H1 (cell line): Measurements from ENCODE around the gene SH2D4B.

Experiments
- BACH1 ChIP-seq: IDR thresholded peaks from 2 replicates; pipeline ENCODE4 v1.6.1; 2012; ENCODE audit warnings: low read length, improper control_type of control experiment
- EP300 ChIP-seq, 2 experiments: IDR thresholded peaks; 1 replicate in 1 of 2; 2 replicates in 1 of 2; pipeline ENCODE4 v1.6.1; 2011 to 2012; ENCODE audit warnings: low read depth in 2 of 2, low read length in 2 of 2, mild to moderate bottlenecking in 2 of 2, borderline replicate concordance in 1 of 2, inconsistent platforms in 1 of 2, moderate library complexity in 1 of 2
- EZH2 ChIP-seq: fragments of 200-600 bp; sonication (generic); IDR thresholded peaks from 2 replicates; pipeline ENCODE4 v1.7.1; 2012; ENCODE audit warnings: low read depth, mild to moderate bottlenecking, moderate library complexity, low read length, inconsistent platforms; ENCODE audit not compliant: severe bottlenecking
- GABPA ChIP-seq: IDR thresholded peaks from 2 replicates; pipeline ENCODE4 v1.6.1; 2011; ENCODE audit warnings: mild to moderate bottlenecking, low read length, moderate library complexity, borderline replicate concordance; ENCODE audit not compliant: insufficient read depth
- GTF2F1 ChIP-seq: IDR thresholded peaks from 2 replicates; pipeline ENCODE4 v1.6.1; 2012; ENCODE audit warnings: low read depth, low read length, improper control_type of control experiment, borderline replicate concordance
- KDM5A ChIP-seq: fragments of 200-600 bp; IDR thresholded peaks from 2 replicates; pipeline ENCODE4 v1.7.1; 2012; ENCODE audit warnings: mild to moderate bottlenecking, low read length, inconsistent platforms, mixed read lengths
- POLR2AphosphoS5 ChIP-seq: IDR thresholded peaks from 2 replicates; pipeline ENCODE4 v1.6.1; 2011; ENCODE audit warnings: low read depth, low read length
- RAD21 ChIP-seq, 2 experiments: IDR thresholded peaks in 1 of 2; conservative IDR thresholded peaks in 1 of 2; 2 replicates each; pipeline ENCODE4 v1.6.1; 2011; ENCODE audit warnings: low read depth in 2 of 2, low read length in 2 of 2, improper control_type of control experiment in 1 of 2, inconsistent platforms in 1 of 2, mild to moderate bottlenecking in 1 of 2, moderate library complexity in 1 of 2
- RBBP5 ChIP-seq: IDR thresholded peaks from 2 replicates; pipeline ENCODE4 v1.7.1; 2012; ENCODE audit warnings: low read depth, mild to moderate bottlenecking, inconsistent platforms, low read length, moderate library complexity, borderline replicate concordance
- SIN3A ChIP-seq, 2 experiments: IDR thresholded peaks in 1 of 2; conservative IDR thresholded peaks in 1 of 2; 2 replicates each; pipeline ENCODE4 v1.6.1; 2011 to 2012; ENCODE audit warnings: low read length in 2 of 2, improper control_type of control experiment in 1 of 2, low read depth in 1 of 2, mild to moderate bottlenecking in 1 of 2
- TCF12 ChIP-seq: IDR thresholded peaks from 2 replicates; pipeline ENCODE4 v1.6.1; 2011; ENCODE audit warnings: low read depth, mild to moderate bottlenecking, low read length
- TF ChIP-seq, protein P1 (sequence below), 3 experiments: IDR thresholded peaks; 1 replicate in 2 of 3; 2 replicates in 1 of 3; pipeline versions ENCODE4 v1.5.1 to v1.6.1; 2011; ENCODE audit warnings: low read length in 3 of 3, mild to moderate bottlenecking in 3 of 3, inconsistent platforms in 2 of 3, low read depth in 1 of 3, moderate library complexity in 1 of 3; ENCODE audit not compliant: insufficient read depth in 1 of 3; ENCODE audit errors: control extremely low read depth in 1 of 3
- TF ChIP-seq, protein P2 (sequence below): IDR thresholded peaks from 2 replicates; pipeline ENCODE4 v1.6.1; 2011; ENCODE audit warnings: low read length, improper control_type of control experiment
- TF ChIP-seq, protein P3 (sequence below): IDR thresholded peaks from 2 replicates; pipeline ENCODE4 v1.6.1; 2012; ENCODE audit warnings: inconsistent platforms

DNA sequence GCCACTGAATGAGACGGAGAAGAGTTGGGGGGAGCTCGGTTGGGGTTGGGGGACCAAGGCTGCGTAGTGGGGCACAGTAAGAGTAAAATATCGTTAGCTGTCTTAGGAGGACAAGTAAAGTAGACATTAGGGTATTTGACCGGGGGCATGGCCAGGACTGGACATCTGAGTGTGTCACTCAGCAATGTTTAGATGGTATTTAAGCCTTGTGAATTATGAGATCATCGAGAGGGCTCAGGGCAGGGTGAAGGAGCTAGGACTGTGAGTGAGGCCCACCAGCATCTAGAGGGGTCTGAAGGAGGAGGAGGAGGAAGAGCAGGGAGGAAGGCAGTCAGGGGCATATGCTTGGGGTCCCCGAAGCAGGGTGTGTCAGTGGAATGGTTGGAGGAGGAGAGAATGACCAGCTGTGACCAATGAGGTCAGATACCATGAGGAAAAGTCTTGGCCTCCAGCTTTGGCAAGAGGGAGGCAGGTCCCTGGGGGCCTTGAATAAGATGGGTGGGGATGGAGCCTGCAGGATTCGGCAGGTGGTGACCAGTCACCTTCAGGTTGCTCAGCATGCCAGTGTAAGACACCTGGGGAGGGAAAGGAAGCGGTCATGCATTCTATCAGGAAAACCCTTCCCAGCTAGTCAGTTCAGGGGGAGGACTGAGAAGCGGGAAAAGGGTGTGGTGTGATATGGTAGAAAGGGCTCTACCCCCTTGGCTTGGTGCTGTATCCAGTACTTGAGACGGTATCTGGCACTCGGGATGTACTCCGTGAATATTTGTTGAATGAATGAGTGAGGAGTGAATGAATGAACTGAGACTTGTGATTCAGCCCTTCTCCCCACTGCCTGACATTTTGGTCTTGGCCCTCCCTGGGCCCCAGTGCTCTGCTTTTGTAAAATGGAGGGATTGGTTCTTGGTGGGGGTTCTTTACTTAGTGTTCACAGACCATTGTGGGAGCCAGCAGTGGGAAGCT, 34.8 kb upstream of the SH2D4B start:
- no peak for TF ChIP-seq EZH2
- TF ChIP-seq, protein P1, sequence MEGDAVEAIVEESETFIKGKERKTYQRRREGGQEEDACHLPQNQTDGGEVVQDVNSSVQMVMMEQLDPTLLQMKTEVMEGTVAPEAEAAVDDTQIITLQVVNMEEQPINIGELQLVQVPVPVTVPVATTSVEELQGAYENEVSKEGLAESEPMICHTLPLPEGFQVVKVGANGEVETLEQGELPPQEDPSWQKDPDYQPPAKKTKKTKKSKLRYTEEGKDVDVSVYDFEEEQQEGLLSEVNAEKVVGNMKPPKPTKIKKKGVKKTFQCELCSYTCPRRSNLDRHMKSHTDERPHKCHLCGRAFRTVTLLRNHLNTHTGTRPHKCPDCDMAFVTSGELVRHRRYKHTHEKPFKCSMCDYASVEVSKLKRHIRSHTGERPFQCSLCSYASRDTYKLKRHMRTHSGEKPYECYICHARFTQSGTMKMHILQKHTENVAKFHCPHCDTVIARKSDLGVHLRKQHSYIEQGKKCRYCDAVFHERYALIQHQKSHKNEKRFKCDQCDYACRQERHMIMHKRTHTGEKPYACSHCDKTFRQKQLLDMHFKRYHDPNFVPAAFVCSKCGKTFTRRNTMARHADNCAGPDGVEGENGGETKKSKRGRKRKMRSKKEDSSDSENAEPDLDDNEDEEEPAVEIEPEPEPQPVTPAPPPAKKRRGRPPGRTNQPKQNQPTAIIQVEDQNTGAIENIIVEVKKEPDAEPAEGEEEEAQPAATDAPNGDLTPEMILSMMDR (IDR thresholded peaks at IDR 0.05; ENCODE audit: control extremely low read depth in 1 of 3, insufficient read depth in 1 of 3, low read depth in 1 of 3, low read length in 3 of 3): no peak
- no peak for TF ChIP-seq GABPA
- TF ChIP-seq POLR2AphosphoS5: no peak
- no peak for TF ChIP-seq KDM5A
- no peak for TF ChIP-seq BACH1
- no peak for TF ChIP-seq RAD21 (IDR thresholded peaks at IDR 0.05 in 1 of 2, conservative IDR thresholded peaks at IDR 0.05 in 1 of 2; ENCODE audit: low read depth in 2 of 2, low read length in 2 of 2)
- TF ChIP-seq TCF12: no peak
- TF ChIP-seq RBBP5: no peak
- no peak for TF ChIP-seq SIN3A (conservative IDR thresholded peaks at IDR 0.05 in 1 of 2, IDR thresholded peaks at IDR 0.05 in 1 of 2; ENCODE audit: low read depth in 1 of 2, low read length in 2 of 2)
- TF ChIP-seq, protein P2, sequence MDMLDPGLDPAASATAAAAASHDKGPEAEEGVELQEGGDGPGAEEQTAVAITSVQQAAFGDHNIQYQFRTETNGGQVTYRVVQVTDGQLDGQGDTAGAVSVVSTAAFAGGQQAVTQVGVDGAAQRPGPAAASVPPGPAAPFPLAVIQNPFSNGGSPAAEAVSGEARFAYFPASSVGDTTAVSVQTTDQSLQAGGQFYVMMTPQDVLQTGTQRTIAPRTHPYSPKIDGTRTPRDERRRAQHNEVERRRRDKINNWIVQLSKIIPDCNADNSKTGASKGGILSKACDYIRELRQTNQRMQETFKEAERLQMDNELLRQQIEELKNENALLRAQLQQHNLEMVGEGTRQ: no peak
- no peak for TF ChIP-seq GTF2F1
- TF ChIP-seq EP300 (IDR thresholded peaks at IDR 0.05; ENCODE audit: borderline replicate concordance in 1 of 2, low read depth in 2 of 2, low read length in 2 of 2): no peak
- TF ChIP-seq, protein P3, sequence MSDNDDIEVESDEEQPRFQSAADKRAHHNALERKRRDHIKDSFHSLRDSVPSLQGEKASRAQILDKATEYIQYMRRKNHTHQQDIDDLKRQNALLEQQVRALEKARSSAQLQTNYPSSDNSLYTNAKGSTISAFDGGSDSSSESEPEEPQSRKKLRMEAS: no peak
